ENCODE results near the gene EFHD1. TPM values are rescaled to one million over a fixed set of nuclear protein-coding genes. Genes with fewer than 3 reads are reported as not detected.

Gene EFHD1
- total RNA-seq, 1 donor = 3.6 TPM

DNA sequence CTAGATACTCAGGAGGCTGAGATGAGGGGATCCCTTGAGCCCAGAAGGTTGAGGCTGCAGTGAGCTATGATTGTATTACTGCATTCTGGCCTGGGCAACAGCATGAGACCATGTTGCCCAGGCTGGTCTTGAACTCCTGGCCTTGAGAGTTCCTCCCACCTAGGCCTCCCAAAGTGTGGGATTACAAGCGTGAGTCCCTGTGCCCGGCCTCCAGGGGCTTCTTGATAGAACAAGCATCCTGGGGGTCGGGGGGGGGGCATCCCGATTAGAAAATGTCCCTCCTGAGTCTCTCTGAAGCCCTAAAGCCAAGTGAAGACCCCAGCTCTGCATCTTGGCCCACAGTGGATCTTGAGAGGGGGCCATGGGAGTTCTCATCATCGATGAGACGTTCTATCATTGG lies 22.3 kb upstream of the EFHD1 start:
- H3K4me2 ChIP-seq (ENCODE audit: insufficient read depth, low read length) = no peak overlapping the region
- H3K79me2 ChIP-seq (ENCODE audit: insufficient read depth, low read length) = no peaks in the 10 kb centered on the region
- no peak overlapping the region for H3K4me3 ChIP-seq (ENCODE audit: insufficient read depth, low read length)
- H2AFZ ChIP-seq (ENCODE audit: low read length) = no peak overlapping the region
- H3K9me3 ChIP-seq (ENCODE audit: low read depth, low read length) = no peaks in the 10 kb centered on the region
- peaks cover 7% of the 10 kb centered on the region for H3K4me1 ChIP-seq (ENCODE audit: insufficient read depth, low read length)
- no peak for DNase-seq (ENCODE audit: insufficient read length, low spot score, missing footprints)
- H4K20me1 ChIP-seq (ENCODE audit: insufficient read depth, low read length) = no peaks in the 10 kb centered on the region
- H3K27ac ChIP-seq (ENCODE audit: low read depth, low read length) = no peak overlapping the region
- H3K27me3 ChIP-seq (ENCODE audit: insufficient read depth, low read length) = no peaks in the 10 kb centered on the region
- H3K36me3 ChIP-seq (ENCODE audit: insufficient read depth, low read length) = no peaks in the 10 kb centered on the region
- TF ChIP-seq, protein P1, sequence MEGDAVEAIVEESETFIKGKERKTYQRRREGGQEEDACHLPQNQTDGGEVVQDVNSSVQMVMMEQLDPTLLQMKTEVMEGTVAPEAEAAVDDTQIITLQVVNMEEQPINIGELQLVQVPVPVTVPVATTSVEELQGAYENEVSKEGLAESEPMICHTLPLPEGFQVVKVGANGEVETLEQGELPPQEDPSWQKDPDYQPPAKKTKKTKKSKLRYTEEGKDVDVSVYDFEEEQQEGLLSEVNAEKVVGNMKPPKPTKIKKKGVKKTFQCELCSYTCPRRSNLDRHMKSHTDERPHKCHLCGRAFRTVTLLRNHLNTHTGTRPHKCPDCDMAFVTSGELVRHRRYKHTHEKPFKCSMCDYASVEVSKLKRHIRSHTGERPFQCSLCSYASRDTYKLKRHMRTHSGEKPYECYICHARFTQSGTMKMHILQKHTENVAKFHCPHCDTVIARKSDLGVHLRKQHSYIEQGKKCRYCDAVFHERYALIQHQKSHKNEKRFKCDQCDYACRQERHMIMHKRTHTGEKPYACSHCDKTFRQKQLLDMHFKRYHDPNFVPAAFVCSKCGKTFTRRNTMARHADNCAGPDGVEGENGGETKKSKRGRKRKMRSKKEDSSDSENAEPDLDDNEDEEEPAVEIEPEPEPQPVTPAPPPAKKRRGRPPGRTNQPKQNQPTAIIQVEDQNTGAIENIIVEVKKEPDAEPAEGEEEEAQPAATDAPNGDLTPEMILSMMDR (IDR thresholded peaks at IDR 0.05; ENCODE audit: extremely low read depth, low read depth, low read length) = no peak

DNA sequence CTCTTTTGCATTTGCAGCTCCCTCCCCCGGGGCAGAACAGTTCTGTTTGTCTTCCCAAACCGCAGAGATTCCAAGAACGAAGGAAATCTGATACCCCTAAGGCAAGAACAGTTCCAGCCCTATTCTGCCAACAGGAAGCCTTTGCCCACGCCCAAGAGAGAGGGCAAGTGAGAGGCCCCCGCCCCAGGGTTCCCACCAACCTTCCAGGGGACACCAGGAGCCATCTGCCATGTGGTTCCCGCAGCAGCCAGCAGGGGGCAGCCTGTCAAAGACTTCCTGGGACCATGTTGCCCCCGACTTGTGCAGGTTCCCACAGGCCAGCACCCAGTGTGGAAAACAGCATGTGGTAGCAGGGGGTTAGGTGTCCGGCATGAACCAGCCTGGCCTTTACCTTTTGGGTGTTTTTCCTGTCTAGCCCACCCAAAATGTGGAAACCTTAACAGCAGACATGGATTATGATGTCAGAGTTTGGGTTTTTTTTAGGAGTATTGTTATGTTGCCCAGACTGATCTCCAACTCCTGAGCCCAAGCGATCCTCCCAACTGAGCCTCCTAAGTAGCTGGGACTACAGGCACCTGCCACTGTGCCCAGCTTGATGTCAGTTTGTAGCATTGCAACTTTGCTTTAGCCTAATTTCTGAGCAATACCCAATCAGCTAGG lies 21.7 kb upstream of the EFHD1 start:
- H2AFZ ChIP-seq (ENCODE audit: low read length) = peak overlapping the region; percentile 76
- no peaks in the 10 kb centered on the region for H3K27me3 ChIP-seq (ENCODE audit: insufficient read depth, low read length)
- H3K4me2 ChIP-seq (ENCODE audit: insufficient read depth, low read length) = peak overlapping the region; percentile 66
- no peaks in the 10 kb centered on the region for H3K9me3 ChIP-seq (ENCODE audit: low read depth, low read length)
- H4K20me1 ChIP-seq (ENCODE audit: insufficient read depth, low read length) = no peaks in the 10 kb centered on the region
- no peak overlapping the region for H3K27ac ChIP-seq (ENCODE audit: low read depth, low read length)
- TF ChIP-seq, protein P1 (IDR thresholded peaks at IDR 0.05; ENCODE audit: extremely low read depth, low read depth, low read length) = peak; percentile 83
- H3K4me3 ChIP-seq (ENCODE audit: insufficient read depth, low read length) = peak overlapping the region; percentile 13
- H3K79me2 ChIP-seq (ENCODE audit: insufficient read depth, low read length) = no peaks in the 10 kb centered on the region
- no peaks in the 10 kb centered on the region for H3K36me3 ChIP-seq (ENCODE audit: insufficient read depth, low read length)
- DNase-seq (ENCODE audit: insufficient read length, low spot score, missing footprints) = peak; percentile 88
- H3K4me1 ChIP-seq (ENCODE audit: insufficient read depth, low read length) = peaks cover 7% of the 10 kb centered on the region

DNA sequence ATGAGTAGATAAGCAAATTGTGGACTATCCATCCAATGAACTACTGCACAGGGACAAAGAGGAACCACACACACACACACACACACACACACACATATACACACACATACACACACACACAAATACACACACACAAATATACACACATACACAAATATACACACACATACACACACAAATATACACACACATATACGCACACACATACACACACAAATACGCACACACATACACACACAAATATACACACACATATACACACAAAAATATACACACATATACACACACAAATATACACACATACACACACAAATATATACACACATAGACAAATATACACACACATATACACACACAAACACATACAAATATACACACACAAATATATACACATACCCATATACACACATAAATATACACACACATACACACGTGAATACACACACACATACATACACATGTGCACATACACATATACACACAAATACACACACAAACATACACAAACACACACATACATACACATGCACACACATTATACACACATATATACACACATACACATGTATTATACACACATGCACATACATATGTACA lies 19.8 kb upstream of the EFHD1 start:
- Histone ChIP-seq H3K9me3 (ENCODE audit: low read depth, low read length) (no peaks in the 10 kb centered on the region), H3K27ac (ENCODE audit: low read depth, low read length) (no peak overlapping the region), H3K4me1 (ENCODE audit: insufficient read depth, low read length) (peaks cover 7% of the 10 kb centered on the region), H2AFZ (ENCODE audit: low read length) (no peak overlapping the region), H3K79me2 (ENCODE audit: insufficient read depth, low read length) (no peaks in the 10 kb centered on the region), H3K27me3 (ENCODE audit: insufficient read depth, low read length) (no peaks in the 10 kb centered on the region), H3K36me3 (ENCODE audit: insufficient read depth, low read length) (no peaks in the 10 kb centered on the region), H4K20me1 (ENCODE audit: insufficient read depth, low read length) (no peaks in the 10 kb centered on the region), H3K4me2 (ENCODE audit: insufficient read depth, low read length) (no peak overlapping the region), H3K4me3 (ENCODE audit: insufficient read depth, low read length) (no peak overlapping the region)
- TF ChIP-seq, protein P1 (IDR thresholded peaks at IDR 0.05; ENCODE audit: extremely low read depth, low read depth, low read length) = no peak
- DNase-seq (ENCODE audit: insufficient read length, low spot score, missing footprints) = no peak

DNA sequence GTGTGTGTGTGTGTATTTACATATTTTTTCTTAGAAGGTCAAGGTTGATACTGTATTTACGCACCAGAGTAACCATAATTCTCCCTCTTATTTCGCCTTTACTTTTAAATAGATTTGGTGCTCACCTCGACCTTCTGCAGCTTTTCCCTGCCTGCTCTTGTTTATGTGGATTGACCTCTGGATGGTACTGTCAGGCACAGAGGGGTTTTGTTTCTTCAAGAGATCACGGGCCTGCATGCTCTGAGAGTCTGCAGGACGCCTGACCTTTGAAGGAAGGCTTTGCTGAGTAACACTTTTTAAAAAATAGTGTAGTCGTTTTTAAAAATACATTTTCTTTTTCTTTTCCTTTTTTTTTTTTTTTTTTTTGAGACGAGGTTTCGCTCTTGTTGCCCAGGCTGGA lies 18.1 kb upstream of the EFHD1 start:
- H3K9me3 ChIP-seq (ENCODE audit: low read depth, low read length) = no peaks in the 10 kb centered on the region
- H2AFZ ChIP-seq (ENCODE audit: low read length) = no peak overlapping the region
- no peak overlapping the region for H3K27ac ChIP-seq (ENCODE audit: low read depth, low read length)
- H3K4me1 ChIP-seq (ENCODE audit: insufficient read depth, low read length) = peaks cover 7% of the 10 kb centered on the region
- no peak overlapping the region for H3K4me2 ChIP-seq (ENCODE audit: insufficient read depth, low read length)
- no peaks in the 10 kb centered on the region for H4K20me1 ChIP-seq (ENCODE audit: insufficient read depth, low read length)
- H3K79me2 ChIP-seq (ENCODE audit: insufficient read depth, low read length) = no peaks in the 10 kb centered on the region
- no peaks in the 10 kb centered on the region for H3K36me3 ChIP-seq (ENCODE audit: insufficient read depth, low read length)
- H3K27me3 ChIP-seq (ENCODE audit: insufficient read depth, low read length) = no peaks in the 10 kb centered on the region
- TF ChIP-seq, protein P1 (IDR thresholded peaks at IDR 0.05; ENCODE audit: extremely low read depth, low read depth, low read length) = no peak
- H3K4me3 ChIP-seq (ENCODE audit: insufficient read depth, low read length) = no peak overlapping the region
- no peak for DNase-seq (ENCODE audit: insufficient read length, low spot score, missing footprints)

Measured in osteoblast (primary cell).